IMR-90 (cell line): ENCODE data around the gene TCERG1L.

Experiments
- BHLHE40 ChIP-seq: fragments of 150-350 bp; IDR thresholded peaks from 2 replicates; pipeline ENCODE4 v1.6.1; 2016; ENCODE audit warnings: mild to moderate bottlenecking, low read depth, low read length
- MXI1 ChIP-seq: IDR thresholded peaks from 2 replicates; pipeline ENCODE4 v1.6.1; 2012; ENCODE audit warnings: low read depth, mild to moderate bottlenecking, low read length, moderate library complexity, borderline replicate concordance
- RAD21 ChIP-seq: IDR thresholded peaks from 2 replicates; pipeline ENCODE4 v1.6.1; 2012; ENCODE audit warnings: low read length, improper control_type of control experiment
- SMC3 ChIP-seq: fragments of 150-350 bp; IDR thresholded peaks from 2 replicates; pipeline ENCODE4 v1.6.1; 2016; ENCODE audit warnings: low read depth, mild to moderate bottlenecking, antibody characterized with exemption, low read length, moderate library complexity
- TF ChIP-seq, protein P1 (sequence below): conservative IDR thresholded peaks from 2 replicates; pipeline ENCODE4 v1.5.1; 2012; ENCODE audit warnings: mild to moderate bottlenecking, low read depth, low read length, improper control_type of control experiment

DNA sequence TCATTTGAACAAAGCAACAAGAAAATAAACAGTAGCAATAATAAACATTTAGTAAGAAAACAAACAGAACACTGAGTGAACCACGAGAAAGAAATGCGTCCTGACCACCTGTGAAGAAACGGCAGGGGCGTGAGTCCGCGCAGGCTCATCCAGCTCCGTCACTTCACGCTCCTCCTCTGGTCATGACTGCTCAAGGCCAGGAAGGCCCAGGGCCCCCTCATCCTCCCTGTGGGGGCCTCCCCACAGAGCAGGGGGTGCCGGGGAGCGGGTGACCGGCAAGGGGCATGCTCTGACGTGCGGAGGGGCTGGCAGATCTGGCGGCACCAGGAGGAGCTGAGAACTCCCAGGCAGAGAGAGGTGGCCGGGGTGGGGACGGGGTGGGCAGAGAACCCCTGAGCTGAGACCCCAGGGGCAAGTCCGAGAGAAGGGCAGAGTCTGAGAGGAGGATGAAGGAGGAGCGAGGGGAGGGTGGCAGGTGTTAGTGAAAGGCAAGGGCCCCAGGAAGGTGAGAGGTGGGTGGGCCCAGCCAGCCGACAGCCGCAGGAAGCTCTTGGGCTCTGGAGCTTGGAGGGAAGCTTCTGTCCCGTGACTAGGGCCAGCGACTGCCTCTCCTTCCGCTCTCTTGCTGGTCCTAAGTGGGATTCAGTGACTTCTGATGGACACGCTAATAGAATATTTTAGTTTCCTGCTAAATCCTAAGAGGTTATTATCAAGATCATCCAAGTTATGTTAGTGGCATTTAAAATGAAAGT lies 223.9 kb downstream of the TCERG1L start:
- TF ChIP-seq, protein P1, sequence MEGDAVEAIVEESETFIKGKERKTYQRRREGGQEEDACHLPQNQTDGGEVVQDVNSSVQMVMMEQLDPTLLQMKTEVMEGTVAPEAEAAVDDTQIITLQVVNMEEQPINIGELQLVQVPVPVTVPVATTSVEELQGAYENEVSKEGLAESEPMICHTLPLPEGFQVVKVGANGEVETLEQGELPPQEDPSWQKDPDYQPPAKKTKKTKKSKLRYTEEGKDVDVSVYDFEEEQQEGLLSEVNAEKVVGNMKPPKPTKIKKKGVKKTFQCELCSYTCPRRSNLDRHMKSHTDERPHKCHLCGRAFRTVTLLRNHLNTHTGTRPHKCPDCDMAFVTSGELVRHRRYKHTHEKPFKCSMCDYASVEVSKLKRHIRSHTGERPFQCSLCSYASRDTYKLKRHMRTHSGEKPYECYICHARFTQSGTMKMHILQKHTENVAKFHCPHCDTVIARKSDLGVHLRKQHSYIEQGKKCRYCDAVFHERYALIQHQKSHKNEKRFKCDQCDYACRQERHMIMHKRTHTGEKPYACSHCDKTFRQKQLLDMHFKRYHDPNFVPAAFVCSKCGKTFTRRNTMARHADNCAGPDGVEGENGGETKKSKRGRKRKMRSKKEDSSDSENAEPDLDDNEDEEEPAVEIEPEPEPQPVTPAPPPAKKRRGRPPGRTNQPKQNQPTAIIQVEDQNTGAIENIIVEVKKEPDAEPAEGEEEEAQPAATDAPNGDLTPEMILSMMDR, result no peak
- no peak for TF ChIP-seq MXI1
- no peak for TF ChIP-seq SMC3
- TF ChIP-seq BHLHE40, result no peak
- TF ChIP-seq RAD21, result no peak
